C4-2B (cell line): ENCODE measurements around the gene TMEM229B.

Experiments
- H3K27ac ChIP-seq: fragments of 450-650 bp; 2 replicates; pipeline ENCODE4 v1.5.1; 2017
- CTCF ChIP-seq: fragments of 450-650 bp; conservative IDR thresholded peaks from 2 replicates; pipeline ENCODE4 v1.5.1; 2017; ENCODE audit warnings: mild to moderate bottlenecking
- ZFX ChIP-seq: fragments of 450-650 bp; IDR thresholded peaks from 2 replicates; pipeline ENCODE4 v1.6.1; 2017

TMEM229B gene

GRCh38 chr14:67485501-67486095 is 2.9 kb downstream of the TMEM229B start:
- TF ChIP-seq ZFX (no peak), CTCF (no peak)
- H3K27ac ChIP-seq = no peak overlapping the region

GRCh38 chr14:67483579-67484285 is 4.8 kb downstream of the TMEM229B start:
- no peak overlapping the region for H3K27ac ChIP-seq
- no peak for TF ChIP-seq CTCF
- TF ChIP-seq ZFX = no peak

- no peak overlapping the region for H3K27ac ChIP-seq
- TF ChIP-seq ZFX = no peak
- TF ChIP-seq CTCF = no peak
Measured at GRCh38 chr14:67482231-67483164, 6.0 kb downstream of the TMEM229B start.

- TF ChIP-seq ZFX = no peak
- no peak for TF ChIP-seq CTCF
- no peak overlapping the region for H3K27ac ChIP-seq
Measured at GRCh38 chr14:67480011-67480410, 8.5 kb downstream of the TMEM229B start.

- TF ChIP-seq CTCF = no peak
- no peak for TF ChIP-seq ZFX
Measured at GRCh38 chr14:67478800-67479084, 9.8 kb downstream of the TMEM229B start.

GRCh38 chr14:67477926-67478799 is 10.4 kb downstream of the TMEM229B start:
- H3K27ac ChIP-seq = no peak overlapping the region
- TF ChIP-seq ZFX (no peak), CTCF (no peak)

More at GRCh38 chr14:67478800-67479084, 9.8 kb downstream of the TMEM229B start:
- no peak overlapping the region for H3K27ac ChIP-seq
